Stimulated activated CD8-positive, alpha-beta memory T cell treated with anti-CD3 and anti-CD28 coated beads, Interleukin-7, amount 100 ng/mL, for 1 hour (primary cell): Measurements from ENCODE around the gene KRT9.
"Not testable (repeated sequence)": the region's sequence is repeated elsewhere in the genome, so short reads cannot be mapped to it uniquely, and the experiment has no call there.

Source experiments
- DNase-seq, 2 donors: peaks; one replicate each; pipeline ENCODE4 v3.0.0-alpha.2; 2020; ENCODE audit warnings: low read depth in 2 of 2

Gene KRT9, protein sequence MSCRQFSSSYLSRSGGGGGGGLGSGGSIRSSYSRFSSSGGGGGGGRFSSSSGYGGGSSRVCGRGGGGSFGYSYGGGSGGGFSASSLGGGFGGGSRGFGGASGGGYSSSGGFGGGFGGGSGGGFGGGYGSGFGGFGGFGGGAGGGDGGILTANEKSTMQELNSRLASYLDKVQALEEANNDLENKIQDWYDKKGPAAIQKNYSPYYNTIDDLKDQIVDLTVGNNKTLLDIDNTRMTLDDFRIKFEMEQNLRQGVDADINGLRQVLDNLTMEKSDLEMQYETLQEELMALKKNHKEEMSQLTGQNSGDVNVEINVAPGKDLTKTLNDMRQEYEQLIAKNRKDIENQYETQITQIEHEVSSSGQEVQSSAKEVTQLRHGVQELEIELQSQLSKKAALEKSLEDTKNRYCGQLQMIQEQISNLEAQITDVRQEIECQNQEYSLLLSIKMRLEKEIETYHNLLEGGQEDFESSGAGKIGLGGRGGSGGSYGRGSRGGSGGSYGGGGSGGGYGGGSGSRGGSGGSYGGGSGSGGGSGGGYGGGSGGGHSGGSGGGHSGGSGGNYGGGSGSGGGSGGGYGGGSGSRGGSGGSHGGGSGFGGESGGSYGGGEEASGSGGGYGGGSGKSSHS

DNA sequence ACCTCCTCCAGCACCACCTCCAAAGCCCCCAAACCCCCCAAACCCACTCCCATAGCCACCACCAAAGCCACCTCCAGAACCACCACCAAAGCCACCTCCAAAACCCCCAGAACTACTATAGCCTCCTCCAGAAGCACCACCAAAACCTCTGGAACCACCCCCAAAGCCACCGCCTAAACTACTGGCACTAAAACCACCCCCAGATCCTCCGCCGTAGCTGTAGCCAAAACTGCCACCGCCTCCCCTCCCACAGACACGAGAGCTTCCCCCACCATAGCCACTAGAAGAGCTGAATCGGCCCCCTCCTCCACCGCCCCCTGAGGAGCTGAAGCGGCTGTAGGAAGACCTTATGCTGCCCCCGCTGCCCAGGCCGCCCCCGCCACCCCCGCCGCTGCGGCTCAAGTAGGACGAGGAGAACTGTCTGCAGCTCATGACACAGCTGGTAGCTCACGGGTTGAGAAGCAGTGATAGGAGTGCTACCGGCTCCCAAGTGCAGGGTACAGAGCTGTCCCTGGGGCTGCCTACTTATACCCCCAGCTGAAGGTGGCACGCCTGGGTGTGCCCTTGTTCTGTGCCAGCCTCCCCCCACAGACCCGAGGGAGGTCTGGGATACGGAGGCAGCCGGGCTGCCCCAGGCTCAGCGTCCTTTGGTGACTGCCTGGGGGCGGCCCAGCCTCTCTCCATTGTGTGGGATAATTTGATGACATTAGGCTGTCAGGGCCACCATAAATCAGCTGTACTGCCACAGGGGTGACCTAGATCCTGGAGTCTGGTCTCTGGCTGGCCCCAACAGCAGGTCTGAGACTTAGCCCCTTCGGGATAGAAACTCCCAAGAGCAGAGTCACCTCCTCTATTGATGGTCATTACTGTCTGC lies at the start of gene KRT9:
KRT9 (minus strand) TSS at position 499 of the 874 bp plus-strand sequence; CDS start at position 432, 67 bp downstream.
- DNase-seq, result no peak

DNA sequence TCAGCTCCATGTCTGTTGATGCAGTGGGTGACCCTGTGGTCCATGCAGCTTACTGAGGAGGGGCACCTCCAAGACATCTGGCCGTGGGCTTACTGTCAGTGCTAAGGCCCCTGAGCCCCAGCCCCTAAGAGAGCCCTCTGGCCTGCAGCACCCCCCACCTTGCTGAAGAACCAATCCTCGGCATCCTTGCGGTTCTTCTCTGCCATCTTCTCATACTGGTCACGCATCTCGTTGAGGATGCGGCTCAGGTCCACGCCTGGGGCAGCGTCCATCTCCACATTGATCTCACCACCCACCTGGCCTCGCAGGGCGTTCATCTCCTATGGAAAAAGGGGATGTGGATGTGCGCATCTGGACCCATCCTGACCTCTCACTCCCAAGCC lies 49.6 kb upstream of the KRT9 start:
- DNase-seq, result not testable (repeated sequence)

DNA sequence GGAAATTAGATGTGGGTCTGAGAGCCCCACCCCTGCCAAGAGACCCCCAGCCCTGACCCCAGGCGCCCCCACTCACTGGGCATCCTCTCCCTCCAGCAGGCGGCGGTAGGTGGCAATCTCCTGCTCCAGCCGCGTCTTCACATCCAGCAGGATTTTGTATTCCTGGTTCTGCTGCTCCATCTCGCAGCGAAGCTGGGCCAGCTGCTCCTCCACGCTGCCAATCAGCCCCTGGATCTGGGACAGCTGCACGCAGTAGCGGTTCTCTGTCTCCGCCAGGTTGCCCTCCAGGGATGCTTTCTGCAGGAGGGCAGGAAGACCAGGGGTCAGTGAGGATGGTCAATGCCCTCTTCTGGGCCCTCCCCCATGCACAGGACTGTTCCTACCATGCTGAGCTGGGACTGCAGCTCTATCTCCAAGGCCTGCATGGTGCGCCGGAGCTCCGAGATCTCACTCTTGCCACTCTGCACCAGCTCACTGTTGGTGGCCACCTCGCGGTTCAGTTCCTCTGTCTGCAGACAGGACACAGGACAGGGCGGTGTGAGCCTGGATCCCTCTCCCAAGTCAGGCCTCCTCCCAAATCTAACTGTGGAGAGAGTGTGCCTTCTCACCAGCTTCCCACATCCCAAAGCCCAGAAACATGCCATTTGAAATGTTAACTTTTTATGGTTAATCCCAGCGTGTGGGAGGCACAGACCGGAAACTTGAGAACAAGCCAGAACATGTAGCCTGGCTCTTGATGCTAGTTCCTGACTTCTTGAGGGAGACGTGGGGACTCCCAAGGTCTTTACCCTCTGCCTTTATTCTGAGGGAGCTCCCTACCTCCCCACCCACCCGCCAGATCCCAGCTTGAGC lies 49.0 kb upstream of the KRT9 start:
- DNase-seq, result no peak

DNA sequence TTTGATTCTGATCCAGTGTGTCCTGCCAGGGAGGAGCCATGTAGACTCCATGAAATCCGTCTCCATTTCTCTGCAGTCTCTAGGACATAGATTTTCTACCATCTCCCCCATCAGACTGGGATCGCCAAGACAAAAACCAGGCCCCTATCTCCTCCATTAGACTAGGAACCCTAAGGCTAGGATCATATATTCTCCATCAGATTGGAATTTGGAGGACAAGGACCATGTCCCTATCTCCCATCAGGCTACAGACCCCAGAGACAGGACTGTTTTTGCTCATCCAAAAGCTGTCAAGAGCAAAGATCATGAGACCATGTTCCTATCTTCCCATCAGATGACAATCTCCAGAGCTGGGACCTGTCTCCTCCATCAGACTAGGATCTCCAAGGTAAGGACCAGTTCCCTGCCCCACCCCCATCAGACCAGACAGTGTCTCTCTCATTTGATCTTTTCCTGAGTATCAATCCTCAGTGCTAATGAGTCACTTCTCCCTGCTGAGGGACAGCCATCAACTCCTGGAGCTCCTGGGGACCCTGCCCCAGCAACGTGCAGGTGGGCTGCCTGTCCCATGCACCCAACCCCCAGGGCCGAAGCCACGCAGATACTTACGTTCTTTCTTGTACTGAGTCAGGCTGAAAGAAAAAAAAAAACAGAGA lies 48.2 kb upstream of the KRT9 start:
- not testable (repeated sequence) for DNase-seq

DNA sequence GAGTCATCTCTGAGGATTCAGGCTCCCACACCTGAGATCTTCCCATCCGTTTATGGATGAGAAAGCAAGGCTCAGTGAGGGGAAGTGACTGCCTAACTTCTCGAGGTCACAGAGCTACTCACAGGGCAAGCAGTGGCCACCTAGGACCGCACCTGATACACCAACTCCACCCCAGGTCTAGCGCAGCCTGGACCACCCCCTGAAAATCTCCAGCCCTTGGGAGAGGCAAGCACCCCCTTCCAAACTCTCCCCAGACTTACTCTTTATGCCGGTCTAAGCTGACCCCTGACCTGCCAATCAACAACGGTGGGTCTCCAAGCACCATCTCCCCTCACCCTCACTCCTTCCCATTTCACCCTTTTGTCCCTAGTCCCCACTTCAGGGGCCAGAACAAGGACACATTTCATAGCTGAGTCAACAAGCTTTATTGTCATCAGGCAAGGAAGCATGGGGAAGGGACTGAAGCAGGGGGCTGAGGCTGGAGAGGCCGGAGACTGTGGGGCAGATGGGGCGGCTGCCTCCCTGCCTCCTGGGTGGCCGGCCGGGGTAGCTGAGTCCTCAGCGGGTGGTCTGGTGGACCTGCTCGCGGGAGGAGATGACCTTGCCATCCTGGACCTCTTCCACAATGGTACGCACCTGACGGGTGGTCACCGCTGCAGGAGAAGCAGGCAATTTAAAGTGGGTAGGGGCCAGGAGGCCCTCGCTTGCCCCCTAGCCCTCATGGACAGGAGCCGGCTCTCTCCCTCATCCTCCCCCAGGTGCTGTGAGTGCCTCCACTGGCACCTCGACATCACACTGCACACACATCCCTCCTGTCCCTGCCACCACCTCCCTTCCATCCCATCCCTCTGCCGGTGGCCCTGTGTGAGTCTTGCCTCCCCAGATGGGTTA lies 47.4 kb upstream of the KRT9 start:
- no peak for DNase-seq

DNA sequence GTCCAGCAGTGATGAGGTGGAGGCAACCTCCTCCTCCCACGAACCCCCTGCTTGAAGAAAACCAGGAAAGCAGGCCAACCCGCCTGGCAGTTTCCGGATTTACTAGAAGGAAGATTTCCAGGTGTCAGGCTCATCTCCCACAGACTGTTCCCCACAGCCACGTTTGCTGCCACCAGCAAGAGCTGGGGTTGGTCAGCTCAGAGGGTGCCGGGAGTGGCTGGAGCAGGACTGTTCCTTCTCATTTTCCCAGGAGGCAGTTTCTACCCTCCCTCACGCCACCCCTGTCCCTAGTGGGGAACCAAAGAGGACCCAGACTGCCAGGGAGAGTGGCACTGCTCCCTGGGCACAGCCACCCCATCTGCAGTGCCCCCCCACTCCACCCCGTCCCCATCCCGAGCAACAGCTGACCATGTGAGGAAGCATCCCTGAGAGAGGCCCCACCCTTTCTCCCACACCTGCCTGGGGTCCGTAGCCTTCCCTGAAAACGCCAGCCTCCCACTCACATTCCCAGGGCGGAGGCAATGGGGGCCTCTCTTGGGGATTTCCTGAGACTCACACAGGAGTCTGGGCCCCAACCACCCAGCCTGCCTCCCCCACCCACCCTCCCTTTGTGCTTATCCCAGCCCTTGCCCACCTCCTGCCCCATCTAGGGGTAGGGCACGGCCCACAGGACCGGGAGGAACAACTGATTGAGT lies 46.6 kb upstream of the KRT9 start:
- no peak for DNase-seq

DNA sequence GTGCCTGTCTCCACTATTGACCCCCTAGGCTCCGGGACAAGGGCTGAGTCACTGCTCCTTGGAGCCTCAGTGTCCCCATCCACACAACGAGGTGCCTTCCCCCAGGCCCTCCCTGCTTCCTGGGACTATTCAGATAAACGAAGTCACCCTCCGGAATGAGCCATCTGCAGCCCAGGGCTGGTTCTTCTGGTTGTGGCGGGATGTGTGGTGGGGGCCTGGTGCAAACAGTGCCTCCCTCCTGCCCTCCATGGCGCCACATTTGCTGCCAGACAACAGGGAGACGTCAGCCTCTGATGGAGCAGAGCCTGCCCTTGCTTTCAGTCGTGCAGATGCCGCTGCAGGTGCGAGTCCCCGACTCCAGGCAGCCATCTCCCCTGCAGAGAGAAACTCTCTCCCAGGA lies 45.8 kb upstream of the KRT9 start:
- DNase-seq, result no peak

DNA sequence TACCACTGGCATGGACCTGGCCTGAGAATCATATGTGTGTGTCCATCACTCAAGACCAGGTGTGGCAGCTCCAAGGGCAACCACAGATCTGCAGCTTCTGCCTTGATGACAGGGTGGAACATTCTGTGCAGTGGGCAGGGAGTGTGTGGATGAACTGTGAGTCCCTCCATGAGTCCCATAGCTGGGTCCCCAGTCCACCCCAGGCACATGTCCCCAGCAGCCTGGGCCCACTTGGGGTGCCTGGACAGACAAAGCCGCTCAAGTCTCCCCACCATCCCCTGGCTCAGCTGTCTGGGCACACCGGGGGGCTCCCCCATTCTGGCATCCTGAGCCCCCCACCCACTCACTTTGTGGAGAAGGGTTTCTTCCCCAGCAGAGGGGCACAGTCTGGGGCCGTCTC lies 45.3 kb upstream of the KRT9 start:
- DNase-seq, result no peak

DNA sequence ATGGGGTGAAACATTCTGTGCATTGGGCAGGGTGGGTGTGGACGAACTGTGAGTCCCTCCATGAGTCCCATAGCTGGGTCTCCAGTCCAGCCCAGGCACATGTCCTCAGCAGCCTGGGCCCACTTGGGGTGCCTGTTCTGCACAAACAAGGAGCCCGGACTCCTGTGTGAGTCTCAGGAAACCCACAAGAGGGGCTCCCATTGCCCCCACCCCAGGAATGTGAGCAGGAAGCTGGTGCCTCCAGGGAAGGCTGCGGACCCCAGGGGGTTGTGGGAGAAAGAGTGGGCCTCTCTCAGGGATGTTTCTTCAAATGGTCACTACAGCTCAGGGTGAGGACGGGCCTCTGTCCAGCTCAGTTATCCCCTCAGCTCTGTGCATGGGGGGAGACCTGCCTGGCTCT lies 44.6 kb upstream of the KRT9 start:
- DNase-seq, result not testable (repeated sequence)

DNA sequence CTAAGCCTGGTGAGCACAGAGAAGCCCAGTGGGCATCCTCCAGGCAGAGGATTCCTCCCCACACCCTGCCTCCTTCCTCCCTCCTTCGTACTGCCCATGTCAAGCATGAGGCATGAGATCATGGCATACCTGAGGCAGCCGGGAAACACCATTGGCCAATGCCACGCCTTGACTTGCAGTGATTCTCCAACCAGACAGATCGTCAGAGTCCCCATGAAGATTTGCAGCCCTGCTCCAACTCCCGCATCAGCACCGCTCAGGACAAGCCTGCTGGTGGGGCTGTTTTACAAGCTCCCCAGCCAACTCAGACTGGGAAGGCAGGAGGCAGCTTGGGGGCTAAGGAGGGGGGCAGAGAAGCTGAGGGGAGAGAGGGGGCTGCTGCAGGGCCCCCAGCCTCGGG lies 43.6 kb upstream of the KRT9 start:
- no peak for DNase-seq

DNA sequence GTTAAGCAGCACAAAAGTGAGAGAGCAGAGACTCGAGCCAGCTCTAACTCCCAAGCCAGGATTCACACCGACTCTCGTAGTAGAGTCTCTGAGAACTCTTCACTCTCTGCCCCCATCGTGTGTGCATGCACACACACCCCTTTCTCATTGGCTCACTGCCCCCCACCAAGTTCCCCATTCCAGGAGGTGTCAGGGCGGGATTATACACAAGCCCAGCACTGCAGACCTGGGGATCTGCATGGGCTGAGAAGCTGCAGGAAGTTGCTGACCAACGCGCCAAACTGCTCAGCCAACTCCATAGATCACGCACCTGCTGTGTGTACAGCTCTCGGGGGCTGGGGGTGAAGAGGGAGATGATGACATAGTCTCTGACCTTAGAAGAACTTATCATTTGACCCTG lies 42.9 kb upstream of the KRT9 start:
- not testable (repeated sequence) for DNase-seq

DNA sequence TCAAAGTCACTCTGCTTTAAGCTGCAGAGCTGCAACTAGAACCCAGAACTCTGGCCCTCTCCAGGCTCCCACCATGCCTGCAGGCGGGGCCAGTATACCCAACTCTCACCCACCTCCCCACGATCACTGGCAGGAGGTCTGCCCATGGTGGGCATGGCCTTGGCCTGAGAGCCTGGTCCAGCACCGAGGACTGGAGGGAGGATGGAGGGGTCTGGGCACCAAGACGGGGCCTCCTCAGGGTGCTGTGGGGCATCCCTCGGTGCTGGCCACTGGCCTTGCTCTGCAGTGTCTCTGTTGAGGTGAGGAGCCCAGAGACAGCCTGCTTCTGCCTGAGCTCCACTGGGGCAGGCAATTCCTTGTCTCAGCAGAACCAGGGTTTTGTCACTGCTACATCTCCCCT lies 42.2 kb upstream of the KRT9 start:
- no peak for DNase-seq

DNA sequence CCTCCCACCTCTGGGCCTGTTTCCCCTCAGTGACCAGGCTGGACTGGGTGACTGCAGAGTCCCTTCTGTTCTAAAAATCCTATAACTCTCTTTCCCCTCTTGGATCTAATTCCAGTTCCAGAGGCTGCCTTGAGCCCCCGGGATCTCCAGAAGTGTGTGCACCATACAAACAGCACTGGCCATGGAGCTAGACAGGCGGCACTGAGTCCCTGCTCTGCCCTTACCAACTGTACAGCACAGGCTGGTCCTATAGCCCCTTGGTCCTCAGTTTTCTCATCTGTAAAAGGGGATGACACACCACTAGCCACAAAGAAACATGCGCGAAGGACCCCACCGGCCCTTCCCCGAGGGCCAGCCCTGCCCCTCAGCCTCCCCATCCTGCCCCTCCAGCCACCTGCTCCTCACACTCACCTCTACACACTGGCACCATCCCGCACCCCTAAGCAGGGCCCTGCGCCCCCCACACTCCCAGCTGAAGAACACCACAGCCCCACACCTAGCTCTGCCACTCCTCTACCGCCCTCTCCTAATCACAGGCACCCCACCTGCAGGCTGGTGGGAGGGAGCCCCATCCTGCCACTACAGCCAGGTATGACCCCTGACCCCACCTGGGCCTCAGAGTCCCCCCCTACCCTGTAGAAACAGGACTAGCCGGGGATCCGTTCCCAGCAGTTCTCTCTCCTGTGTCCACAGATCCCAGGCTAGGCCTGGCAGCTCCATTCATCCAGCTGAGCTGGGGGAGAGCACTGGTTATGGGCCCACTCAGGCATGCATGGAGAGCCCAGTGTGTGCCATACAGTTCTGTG lies 41.6 kb upstream of the KRT9 start:
- DNase-seq, result no peak

DNA sequence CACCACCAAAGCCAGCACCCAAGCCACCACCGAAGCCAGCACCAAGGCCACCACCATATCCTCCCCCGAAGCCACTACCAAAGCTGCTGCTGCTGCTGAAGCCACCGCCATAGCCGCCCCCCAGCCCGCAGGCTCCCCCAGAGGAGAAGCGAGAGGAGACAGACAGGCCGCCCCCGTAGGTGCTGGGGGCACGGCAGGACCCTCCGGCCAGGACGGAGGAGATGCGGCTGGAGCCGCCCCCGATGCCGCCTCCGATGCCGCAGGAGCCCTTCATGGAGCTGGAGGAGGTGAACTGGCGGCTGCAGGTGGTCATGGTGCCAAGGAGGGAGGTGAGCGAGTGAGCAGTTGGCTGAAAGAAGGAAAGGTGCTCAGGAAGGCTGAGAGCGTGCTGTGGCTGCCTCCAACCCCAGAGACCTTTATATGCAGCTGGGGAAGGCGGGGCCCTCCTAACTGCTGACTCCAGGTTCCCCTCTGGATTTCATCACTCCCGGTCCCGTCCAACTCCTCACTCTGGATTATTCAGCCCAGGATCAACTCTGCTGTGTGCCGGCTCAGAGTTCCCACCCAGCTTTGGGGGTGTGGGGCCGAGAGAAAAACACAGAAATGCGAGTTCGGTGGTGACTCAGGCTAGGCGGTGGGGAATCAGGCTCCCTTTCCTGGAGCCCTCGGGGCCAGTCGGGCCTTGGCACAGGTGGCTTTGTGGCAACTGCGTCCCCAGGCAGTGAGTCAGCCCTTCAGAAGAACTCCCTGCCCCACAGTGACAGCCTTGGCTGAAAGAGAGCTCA lies 40.7 kb upstream of the KRT9 start, which contains the start of gene KRT16:
KRT16 (minus strand) TSS at position 392 of the 785 bp plus-strand sequence; CDS start at position 313, 79 bp downstream.
- not testable (repeated sequence) for DNase-seq

DNA sequence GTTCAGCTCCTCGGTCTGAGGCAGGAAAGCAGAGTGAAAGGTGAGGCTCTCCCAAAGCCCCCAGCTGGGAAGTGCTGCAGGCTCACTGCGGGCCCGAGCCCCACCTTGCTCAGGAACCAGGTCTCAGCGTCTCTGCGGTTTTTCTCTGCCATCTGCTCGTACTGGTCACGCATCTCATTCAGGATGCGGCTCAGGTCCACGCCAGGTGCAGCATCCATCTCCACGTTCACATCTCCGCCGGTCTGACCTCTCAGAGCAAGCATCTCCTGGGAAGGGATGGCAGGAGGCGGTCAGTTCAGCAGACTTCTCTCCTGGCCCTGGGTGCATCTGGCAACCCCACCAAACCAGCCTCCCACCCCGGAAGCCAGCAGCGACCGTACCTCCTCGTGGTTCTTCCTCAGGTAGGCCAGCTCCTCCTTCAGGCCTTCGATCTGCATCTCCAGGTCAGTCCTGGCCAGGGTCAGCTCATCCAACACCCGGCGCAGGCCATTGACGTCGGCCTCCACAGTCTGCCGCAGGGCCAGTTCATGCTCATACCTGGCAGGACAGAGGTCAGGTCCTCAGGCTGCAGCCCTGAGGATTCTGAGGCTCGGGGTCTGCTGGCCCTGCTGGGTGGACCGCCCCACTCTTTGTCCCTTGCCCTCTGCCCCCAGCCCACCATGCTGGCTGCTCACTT lies 39.2 kb upstream of the KRT9 start:
- DNase-seq, result no peak

DNA sequence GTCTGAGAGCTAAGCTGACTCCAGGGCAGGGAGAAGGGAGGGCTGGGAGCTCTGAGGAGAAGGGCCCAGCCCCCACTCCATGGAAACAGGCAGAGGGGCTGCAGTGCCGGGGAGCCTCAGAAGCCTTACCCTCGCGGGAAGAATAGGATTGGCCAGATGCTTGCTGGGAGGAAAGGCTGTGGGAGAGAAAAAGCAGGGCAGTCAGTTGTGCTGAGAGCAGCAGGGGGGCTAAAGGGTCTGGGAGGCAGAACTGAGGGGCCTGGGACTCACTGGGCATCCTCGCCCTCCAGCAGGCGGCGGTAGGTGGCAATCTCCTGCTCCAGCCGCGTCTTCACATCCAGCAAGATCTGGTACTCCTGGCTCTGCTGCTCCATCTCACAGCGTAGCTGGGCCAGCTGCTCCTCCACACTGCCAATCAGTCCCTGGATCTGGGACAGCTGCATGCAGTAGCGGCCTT lies 38.2 kb upstream of the KRT9 start:
- DNase-seq, result not testable (repeated sequence)

DNA sequence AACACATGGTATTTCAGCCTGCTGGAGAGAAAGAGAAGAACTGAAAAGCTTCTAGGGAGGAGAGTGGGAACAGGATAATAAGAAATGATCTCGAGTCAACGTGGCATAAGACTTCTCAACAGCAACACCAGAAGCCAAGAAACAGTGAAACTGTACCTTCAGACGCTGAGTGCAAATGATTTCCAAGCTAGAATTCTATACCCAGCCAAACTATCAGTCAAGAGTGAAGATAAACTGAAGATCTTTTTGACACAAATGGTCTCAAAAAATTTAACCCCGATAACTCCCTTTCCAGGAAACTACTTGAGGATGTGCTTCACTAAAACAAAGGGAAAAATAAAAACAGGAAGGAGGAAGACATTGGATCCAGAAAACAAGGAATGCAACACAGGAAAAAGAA lies 35.1 kb upstream of the KRT9 start:
- not testable (repeated sequence) for DNase-seq
